ENCODE data around the gene ADAMTS15. TPM values are rescaled to one million over a fixed set of nuclear protein-coding genes. Genes with fewer than 3 reads are reported as not detected.

ADAMTS15 gene
- total RNA-seq, 1 donor from 2014 or later, result 8.4 TPM

DNA sequence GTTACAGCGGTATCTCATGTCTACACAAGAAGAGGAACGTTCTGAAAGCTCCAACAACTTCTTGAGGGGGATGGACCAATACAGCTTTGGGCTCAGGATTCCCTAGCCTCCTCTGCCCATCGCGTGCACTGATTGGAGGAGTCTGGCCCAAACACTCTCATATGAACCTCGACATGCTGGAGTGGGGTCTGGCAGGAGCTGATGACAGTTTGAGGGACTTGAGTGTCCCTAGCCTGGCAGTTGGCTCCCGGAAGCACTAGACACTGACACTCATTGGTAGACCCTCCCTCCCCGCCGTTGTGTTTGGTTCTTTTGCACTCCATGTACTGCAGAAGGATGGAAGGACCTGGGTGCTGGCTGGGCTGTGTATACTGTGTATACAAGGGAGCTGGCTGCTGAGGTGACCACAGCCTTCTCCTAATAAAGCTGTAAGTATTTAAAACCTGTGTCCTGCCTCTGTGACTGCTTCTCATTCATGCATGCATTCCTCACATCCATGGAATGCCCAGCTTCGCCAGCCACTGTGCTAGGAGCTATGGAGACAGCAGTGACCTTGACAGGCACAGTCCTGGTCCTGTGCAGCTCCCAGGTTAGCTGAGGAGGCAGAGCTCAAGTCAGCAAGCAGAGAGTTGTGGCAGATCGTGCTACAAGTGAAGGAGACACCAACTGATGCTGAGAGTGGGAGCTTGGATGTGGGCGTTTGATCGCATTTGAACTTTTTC, 27.9 kb downstream of the ADAMTS15 start:
- TF ChIP-seq, protein P1, sequence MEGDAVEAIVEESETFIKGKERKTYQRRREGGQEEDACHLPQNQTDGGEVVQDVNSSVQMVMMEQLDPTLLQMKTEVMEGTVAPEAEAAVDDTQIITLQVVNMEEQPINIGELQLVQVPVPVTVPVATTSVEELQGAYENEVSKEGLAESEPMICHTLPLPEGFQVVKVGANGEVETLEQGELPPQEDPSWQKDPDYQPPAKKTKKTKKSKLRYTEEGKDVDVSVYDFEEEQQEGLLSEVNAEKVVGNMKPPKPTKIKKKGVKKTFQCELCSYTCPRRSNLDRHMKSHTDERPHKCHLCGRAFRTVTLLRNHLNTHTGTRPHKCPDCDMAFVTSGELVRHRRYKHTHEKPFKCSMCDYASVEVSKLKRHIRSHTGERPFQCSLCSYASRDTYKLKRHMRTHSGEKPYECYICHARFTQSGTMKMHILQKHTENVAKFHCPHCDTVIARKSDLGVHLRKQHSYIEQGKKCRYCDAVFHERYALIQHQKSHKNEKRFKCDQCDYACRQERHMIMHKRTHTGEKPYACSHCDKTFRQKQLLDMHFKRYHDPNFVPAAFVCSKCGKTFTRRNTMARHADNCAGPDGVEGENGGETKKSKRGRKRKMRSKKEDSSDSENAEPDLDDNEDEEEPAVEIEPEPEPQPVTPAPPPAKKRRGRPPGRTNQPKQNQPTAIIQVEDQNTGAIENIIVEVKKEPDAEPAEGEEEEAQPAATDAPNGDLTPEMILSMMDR (IDR thresholded peaks at IDR 0.05), result no peak
- no peak for DNase-seq

DNA sequence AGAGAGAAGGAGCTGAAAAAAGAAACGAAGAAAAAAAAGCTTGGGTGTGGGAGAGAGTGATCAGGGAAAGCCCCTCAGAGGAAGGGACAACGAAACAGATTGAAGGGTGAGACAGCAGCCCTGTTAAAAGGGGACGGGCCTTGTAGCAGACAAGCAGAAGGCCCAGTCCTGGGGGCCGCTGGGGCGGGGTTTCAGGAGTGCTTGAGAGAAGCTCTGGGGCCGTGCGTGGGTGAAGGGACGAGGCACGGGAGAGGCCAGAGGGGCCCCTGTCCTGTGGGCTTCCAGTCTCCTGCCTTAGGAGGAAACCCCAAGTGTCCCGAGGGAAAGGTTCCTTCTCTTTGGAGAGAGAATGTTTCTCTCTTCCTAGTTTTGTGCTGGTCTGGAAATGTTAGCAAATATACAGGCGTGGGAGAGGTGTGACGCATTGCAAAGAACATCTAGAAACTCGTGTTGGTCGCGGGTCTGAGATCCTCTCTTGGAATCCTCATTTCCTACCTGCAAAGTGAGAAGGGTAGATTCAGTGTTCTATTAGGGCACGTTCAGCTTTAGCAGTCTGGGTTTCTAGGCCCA, 28.6 kb downstream of the ADAMTS15 start:
- DNase-seq, result no peak
- intact Hi-C loops (cut with DNase I), result no loop called here
- TF ChIP-seq, protein P1 (IDR thresholded peaks at IDR 0.05), result no peak
- ATAC-seq, result no peak
- Histone ChIP-seq H3K4me1 (peaks cover 37% of the 10 kb centered on the region), H3K27me3 (ENCODE audit: low read depth) (no peaks in the 10 kb centered on the region), H3K36me3 (peaks cover 22% of the 10 kb centered on the region), H3K27ac (peak overlapping the region; percentile 69), H3K4me3 (no peak overlapping the region), H3K9me3 (no peaks in the 10 kb centered on the region)

More for the DNA sequence above, 27.9 kb downstream of the ADAMTS15 start:
- intact Hi-C loops (cut with DNase I), result no loop called here
- Histone ChIP-seq H3K9me3 (no peaks in the 10 kb centered on the region), H3K36me3 (peaks cover 29% of the 10 kb centered on the region), H3K4me3 (no peak overlapping the region), H3K4me1 (peaks cover 37% of the 10 kb centered on the region), H3K27ac (no peak overlapping the region), H3K27me3 (ENCODE audit: low read depth) (no peaks in the 10 kb centered on the region)
- ATAC-seq, result no peak

DNA sequence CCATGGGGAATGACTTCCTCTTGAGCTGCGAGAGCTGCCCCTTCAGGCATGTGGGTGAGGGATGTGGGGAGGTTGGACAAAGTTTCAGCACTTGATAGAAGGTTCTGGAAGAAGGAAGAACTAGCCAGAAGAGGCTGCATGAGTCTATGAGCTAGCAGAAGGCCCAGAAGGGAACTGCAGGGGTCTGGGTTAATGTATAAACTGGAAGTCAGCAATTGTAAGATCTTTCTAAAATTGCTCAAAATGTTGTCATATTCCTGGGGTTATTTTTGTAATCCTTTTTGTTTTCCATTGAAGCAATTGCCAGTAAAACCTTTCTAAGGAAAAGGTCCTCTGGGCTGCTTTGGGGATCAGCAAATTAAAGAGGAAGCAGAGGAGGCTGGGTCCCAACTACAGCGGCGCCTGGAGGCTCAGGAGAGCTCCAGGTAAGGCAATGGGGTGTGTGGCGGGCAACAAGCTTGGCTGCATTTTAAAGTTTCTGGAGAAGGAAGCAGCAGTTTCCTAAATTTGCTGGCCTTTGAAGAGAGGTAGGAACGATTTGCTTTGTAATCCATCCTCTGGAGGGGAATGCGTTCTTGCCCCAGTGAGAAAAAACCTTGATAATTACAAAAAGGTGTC, 29.2 kb downstream of the ADAMTS15 start:
- TF ChIP-seq, protein P1 (IDR thresholded peaks at IDR 0.05), result no peak
- Histone ChIP-seq H3K4me1 (peaks cover 37% of the 10 kb centered on the region), H3K27me3 (ENCODE audit: low read depth) (no peaks in the 10 kb centered on the region), H3K4me3 (no peak overlapping the region), H3K9me3 (no peaks in the 10 kb centered on the region), H3K36me3 (peaks cover 18% of the 10 kb centered on the region), H3K27ac (peak overlapping the region; percentile 69)
- no peak for DNase-seq
- intact Hi-C loops (cut with DNase I), result no loop called here
- no peak for ATAC-seq

DNA sequence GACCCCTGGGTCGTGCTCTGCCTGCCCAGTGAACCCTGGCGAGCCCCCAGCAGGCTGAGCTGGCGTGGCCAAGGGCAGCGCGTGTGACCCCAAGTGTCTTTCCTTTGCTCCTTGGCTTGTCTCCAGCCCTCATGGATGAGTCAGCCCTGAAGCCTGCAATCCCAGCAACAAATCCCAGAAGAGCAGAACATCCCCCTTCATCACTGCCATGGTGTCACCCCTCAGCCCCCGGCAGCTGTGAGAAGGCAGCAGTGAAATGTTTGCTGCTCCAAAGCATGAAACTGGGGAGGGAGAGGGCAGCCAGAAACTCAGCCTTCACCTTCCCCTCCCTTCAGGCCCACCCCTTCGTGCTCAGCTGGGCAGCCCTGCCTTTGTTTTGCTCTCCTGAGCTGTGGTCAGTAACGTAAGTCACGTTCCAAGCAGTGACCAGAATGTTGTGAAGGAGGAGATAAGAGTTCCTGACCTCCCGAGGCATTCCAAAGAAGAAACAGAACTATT, 29.8 kb downstream of the ADAMTS15 start:
- Histone ChIP-seq H3K9me3 (no peaks in the 10 kb centered on the region), H3K27me3 (ENCODE audit: low read depth) (no peaks in the 10 kb centered on the region), H3K27ac (peak overlapping the region; percentile 69), H3K4me1 (peaks cover 37% of the 10 kb centered on the region), H3K4me3 (no peak overlapping the region), H3K36me3 (peaks cover 12% of the 10 kb centered on the region)
- DNase-seq (no peak), ATAC-seq (peak; percentile 70)
- TF ChIP-seq, protein P1 (IDR thresholded peaks at IDR 0.05), result no peak
- intact Hi-C loops (cut with DNase I), result no loop called here

DNA sequence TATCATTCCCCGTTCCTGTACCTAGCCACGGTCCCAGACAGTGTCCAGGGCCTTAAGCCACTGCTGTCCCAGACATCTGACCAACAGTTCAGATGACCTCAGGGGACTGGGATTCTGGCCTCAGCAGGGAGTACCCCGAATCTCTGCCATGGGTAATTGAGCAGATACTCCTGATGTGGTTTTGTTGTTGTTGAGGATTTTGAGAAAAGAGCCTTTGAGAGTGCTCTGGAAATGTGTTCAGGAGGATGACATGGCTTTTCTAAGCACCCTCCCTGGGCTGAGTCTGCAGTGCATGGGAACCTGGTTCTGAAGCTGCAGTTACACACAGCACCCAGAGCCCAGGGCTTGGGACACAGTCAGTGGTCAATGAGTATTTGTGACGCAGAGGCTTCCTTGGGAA, 30.4 kb downstream of the ADAMTS15 start:
- DNase-seq (no peak), ATAC-seq (no peak)
- Histone ChIP-seq H3K9me3 (no peaks in the 10 kb centered on the region), H3K27me3 (ENCODE audit: low read depth) (no peaks in the 10 kb centered on the region), H3K4me1 (peaks cover 37% of the 10 kb centered on the region), H3K36me3 (peaks cover 6% of the 10 kb centered on the region), H3K27ac (peak overlapping the region; percentile 69), H3K4me3 (no peak overlapping the region)
- TF ChIP-seq, protein P1 (IDR thresholded peaks at IDR 0.05), result no peak
- intact Hi-C loops (cut with DNase I), result no loop called here
